Measurements from ENCODE around the gene C11orf91.

DNA sequence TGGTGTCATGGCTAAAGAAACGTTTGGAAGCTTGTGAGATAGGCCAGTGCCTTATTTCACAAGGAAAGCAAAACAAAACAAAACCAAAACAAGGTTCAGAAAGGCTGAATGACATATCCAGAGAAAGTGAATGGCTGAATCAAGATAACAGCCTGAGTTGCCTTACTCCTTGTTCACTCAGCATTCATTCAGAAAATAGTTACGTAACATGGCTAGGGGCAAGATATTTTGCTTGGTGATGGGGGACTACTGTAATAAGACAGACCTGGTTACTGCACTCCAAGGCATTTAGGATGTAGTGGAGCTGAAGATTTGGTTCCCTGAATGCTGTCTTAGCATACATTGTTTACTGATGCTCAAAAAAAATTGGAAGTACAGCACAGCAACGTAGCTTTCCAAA is 47.7 kb downstream of the C11orf91 start:
- TF ChIP-seq, protein P1, sequence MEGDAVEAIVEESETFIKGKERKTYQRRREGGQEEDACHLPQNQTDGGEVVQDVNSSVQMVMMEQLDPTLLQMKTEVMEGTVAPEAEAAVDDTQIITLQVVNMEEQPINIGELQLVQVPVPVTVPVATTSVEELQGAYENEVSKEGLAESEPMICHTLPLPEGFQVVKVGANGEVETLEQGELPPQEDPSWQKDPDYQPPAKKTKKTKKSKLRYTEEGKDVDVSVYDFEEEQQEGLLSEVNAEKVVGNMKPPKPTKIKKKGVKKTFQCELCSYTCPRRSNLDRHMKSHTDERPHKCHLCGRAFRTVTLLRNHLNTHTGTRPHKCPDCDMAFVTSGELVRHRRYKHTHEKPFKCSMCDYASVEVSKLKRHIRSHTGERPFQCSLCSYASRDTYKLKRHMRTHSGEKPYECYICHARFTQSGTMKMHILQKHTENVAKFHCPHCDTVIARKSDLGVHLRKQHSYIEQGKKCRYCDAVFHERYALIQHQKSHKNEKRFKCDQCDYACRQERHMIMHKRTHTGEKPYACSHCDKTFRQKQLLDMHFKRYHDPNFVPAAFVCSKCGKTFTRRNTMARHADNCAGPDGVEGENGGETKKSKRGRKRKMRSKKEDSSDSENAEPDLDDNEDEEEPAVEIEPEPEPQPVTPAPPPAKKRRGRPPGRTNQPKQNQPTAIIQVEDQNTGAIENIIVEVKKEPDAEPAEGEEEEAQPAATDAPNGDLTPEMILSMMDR (IDR thresholded peaks at IDR 0.05), result no peak
- TF ChIP-seq EZH2 (IDR thresholded peaks at IDR 0.05), result no peak
- TF ChIP-seq EZH2phosphoT487 (IDR thresholded peaks at IDR 0.05), result no peak

Measured in neural progenitor cell (in vitro differentiated cells).